H9 (cell line): ENCODE results near the gene FABP3. TPM values are rescaled to one million over a fixed set of nuclear protein-coding genes. Genes with fewer than 3 reads are reported as not detected.

Experiments used
- DNase-seq: peaks from one replicate; pipeline ENCODE4 v3.0.0-alpha.2; 2017
- H2AFZ ChIP-seq: one replicate; pipeline ENCODE4 v1.6.1; 2013; ENCODE audit warnings: mild to moderate bottlenecking, low read length, control low read depth, moderate library complexity
- H2AK5ac ChIP-seq: 2 replicates; pipeline ENCODE4 v1.6.1; 2013; ENCODE audit warnings: low read length, control low read depth, mixed read lengths; ENCODE audit not compliant: insufficient read length
- H2BK120ac ChIP-seq: one replicate; pipeline ENCODE4 v1.6.1; 2013; ENCODE audit warnings: low read depth, mild to moderate bottlenecking, low read length, control low read depth, inconsistent platforms; ENCODE audit not compliant: poor library complexity, severe bottlenecking
- H2BK12ac ChIP-seq: 2 replicates; pipeline ENCODE4 v1.6.1; 2013; ENCODE audit warnings: low read length, control low read depth, mixed read lengths, low read depth; ENCODE audit not compliant: insufficient read length
- H2BK15ac ChIP-seq: 2 replicates; pipeline ENCODE4 v1.6.1; 2013; ENCODE audit warnings: low read depth, low read length, control low read depth
- H2BK20ac ChIP-seq: one replicate; pipeline ENCODE4 v1.6.1; 2013; ENCODE audit warnings: low read depth, mild to moderate bottlenecking, low read length, control low read depth, inconsistent platforms; ENCODE audit not compliant: poor library complexity, severe bottlenecking
- H2BK5ac ChIP-seq: 2 replicates; pipeline ENCODE4 v1.6.1; 2013; ENCODE audit warnings: low read length, control low read depth, mixed read lengths; ENCODE audit not compliant: insufficient read length
- H3K14ac ChIP-seq: 2 replicates; pipeline ENCODE4 v1.6.1; 2013; ENCODE audit warnings: low read length, control low read depth; ENCODE audit not compliant: insufficient read depth
- H3K18ac ChIP-seq: 2 replicates; pipeline ENCODE4 v1.6.1; 2013; ENCODE audit warnings: low read depth, mild to moderate bottlenecking, mixed read lengths, low read length, control low read depth; ENCODE audit not compliant: insufficient read length
- H3K23ac ChIP-seq: 2 replicates; pipeline ENCODE4 v1.6.1; 2013; ENCODE audit warnings: low read length, control low read depth, mixed read lengths, low read depth; ENCODE audit not compliant: insufficient read length
- H3K23me2 ChIP-seq: 2 replicates; pipeline ENCODE4 v1.6.1; 2013; ENCODE audit warnings: low read depth, mild to moderate bottlenecking, mixed read lengths, low read length, control low read depth; ENCODE audit not compliant: insufficient read length, poor library complexity, severe bottlenecking
- H3K27ac ChIP-seq: 2 replicates; pipeline ENCODE4 v1.5.1; 2013; ENCODE audit warnings: low read length, control low read depth, mixed read lengths, low read depth; ENCODE audit not compliant: insufficient read length
- H3K27me3 ChIP-seq: 2 replicates; pipeline ENCODE4 v1.6.1; 2013; ENCODE audit warnings: low read length, control low read depth, inconsistent platforms; ENCODE audit not compliant: insufficient read depth
- H3K4ac ChIP-seq: 2 replicates; pipeline ENCODE4 v1.6.1; 2013; ENCODE audit warnings: low read depth, mild to moderate bottlenecking, control low read depth, inconsistent platforms, low read length, moderate library complexity
- H3K4me1 ChIP-seq: 2 replicates; pipeline ENCODE4 v1.6.1; 2013; ENCODE audit warnings: low read length, control low read depth, inconsistent platforms; ENCODE audit not compliant: insufficient read depth
- H3K4me2 ChIP-seq: 2 replicates; pipeline ENCODE4 v1.6.1; 2013; ENCODE audit warnings: low read length, control low read depth, mixed read lengths; ENCODE audit not compliant: insufficient read length, insufficient read depth
- H3K56ac ChIP-seq: 2 replicates; pipeline ENCODE4 v1.6.1; 2013; ENCODE audit warnings: low read depth, mild to moderate bottlenecking, mixed read lengths, low read length, control low read depth; ENCODE audit not compliant: insufficient read length
- H3K79me1 ChIP-seq: 2 replicates; pipeline ENCODE4 v1.6.1; 2013; ENCODE audit warnings: low read depth, mild to moderate bottlenecking, moderate library complexity, low read length, control low read depth, inconsistent platforms; ENCODE audit not compliant: insufficient read depth, poor library complexity, severe bottlenecking
- H3K79me2 ChIP-seq: 2 replicates; pipeline ENCODE4 v1.6.1; 2013; ENCODE audit warnings: low read length, control low read depth, inconsistent platforms; ENCODE audit not compliant: insufficient read depth
- H3K9ac ChIP-seq: 2 replicates; pipeline ENCODE4 v1.6.1; 2013; ENCODE audit warnings: low read length, control low read depth, mixed read lengths; ENCODE audit not compliant: insufficient read length; ENCODE audit errors: extremely low read depth
- H3K9me3 ChIP-seq: one replicate; pipeline ENCODE4 v1.6.1; 2013; ENCODE audit warnings: low read depth, low read length, inconsistent platforms; ENCODE audit not compliant: control insufficient read depth
- H3T11ph ChIP-seq: one replicate; pipeline ENCODE4 v1.6.1; 2013; ENCODE audit warnings: mild to moderate bottlenecking, low read length, control low read depth, inconsistent platforms
- H4K20me1 ChIP-seq: one replicate; pipeline ENCODE4 v1.6.1; 2013; ENCODE audit not compliant: control insufficient read depth, insufficient read length, insufficient read depth
- H4K5ac ChIP-seq: 2 replicates; pipeline ENCODE4 v1.6.1; 2013; ENCODE audit warnings: low read depth, mild to moderate bottlenecking, mixed read lengths, low read length, control low read depth; ENCODE audit not compliant: insufficient read length
- H4K8ac ChIP-seq: replicated peaks from 2 replicates; pipeline ENCODE4 v1.6.1; 2013; ENCODE audit warnings: low read length, control low read depth, mixed read lengths, low read depth; ENCODE audit not compliant: insufficient read length
- H4K91ac ChIP-seq: 2 replicates; pipeline ENCODE4 v1.6.1; 2013; ENCODE audit warnings: low read depth, mild to moderate bottlenecking, moderate library complexity, mixed read lengths, low read length, control low read depth; ENCODE audit not compliant: insufficient read length
- H3K27ac Mint-ChIP-seq, 3 experiments: 2 replicates in 2 of 3; 3 replicates in 1 of 3; pipeline ENCODE4 v1.8.0; 2020 to 2021; ENCODE audit warnings: mixed read lengths in 3 of 3, mild to moderate bottlenecking in 1 of 3, moderate library complexity in 1 of 3
- H3K27me3 Mint-ChIP-seq: 2 replicates; pipeline ENCODE4 v1.8.0; 2021; ENCODE audit warnings: low read depth, mild to moderate bottlenecking, moderate library complexity, mixed read lengths
- H3K36me3 Mint-ChIP-seq, 3 experiments: 2 replicates in 2 of 3; 3 replicates in 1 of 3; pipeline ENCODE4 v1.8.0; 2020 to 2021; ENCODE audit warnings: low read depth in 3 of 3, mixed read lengths in 3 of 3; ENCODE audit not compliant: insufficient read depth in 1 of 3
- H3K4me1 Mint-ChIP-seq, 2 experiments: 2 replicates each; pipeline ENCODE4 v1.8.0; 2020; ENCODE audit warnings: mixed read lengths in 2 of 2
- H3K4me3 Mint-ChIP-seq, 2 experiments: 2 replicates in 1 of 2; 3 replicates in 1 of 2; pipeline ENCODE4 v1.8.0; 2020 to 2021; ENCODE audit warnings: mild to moderate bottlenecking in 2 of 2, mixed read lengths in 2 of 2, moderate library complexity in 1 of 2
- H3K9me3 Mint-ChIP-seq, 2 experiments: 2 replicates in 1 of 2; 3 replicates in 1 of 2; pipeline ENCODE4 v1.8.0; 2020; ENCODE audit warnings: mild to moderate bottlenecking in 2 of 2, mixed read lengths in 2 of 2, moderate library complexity in 1 of 2
- WGBS: extraction: QIAGEN DNeasy Blood & Tissue Kit; methylation state at CpG from one replicate; pipeline ENCODE4 v1.1.7; 2013; ENCODE audit warnings: missing lambda C conversion rate, low lambda C conversion rate, mixed read lengths; ENCODE audit not compliant: insufficient read length; ENCODE audit errors: extremely low coverage; 5-methylcytosine and 5-hydroxymethylcytosine counted together
- total RNA-seq: library from RNA; stranded (reverse); gene quantifications from 2 replicates; pipeline ENCODE4 v1.2.1, GENCODE V29; 2021
- TF ChIP-seq, protein P1 (sequence below): fragments of 200-600 bp; sonication (generic); conservative IDR thresholded peaks from 3 replicates; pipeline ENCODE4 v1.8.0; 2021; ENCODE audit warnings: antibody characterized with exemption, mild to moderate bottlenecking

FABP3 gene
- total RNA-seq, 1 experiment from 2014 or later = 9.0 TPM

DNA sequence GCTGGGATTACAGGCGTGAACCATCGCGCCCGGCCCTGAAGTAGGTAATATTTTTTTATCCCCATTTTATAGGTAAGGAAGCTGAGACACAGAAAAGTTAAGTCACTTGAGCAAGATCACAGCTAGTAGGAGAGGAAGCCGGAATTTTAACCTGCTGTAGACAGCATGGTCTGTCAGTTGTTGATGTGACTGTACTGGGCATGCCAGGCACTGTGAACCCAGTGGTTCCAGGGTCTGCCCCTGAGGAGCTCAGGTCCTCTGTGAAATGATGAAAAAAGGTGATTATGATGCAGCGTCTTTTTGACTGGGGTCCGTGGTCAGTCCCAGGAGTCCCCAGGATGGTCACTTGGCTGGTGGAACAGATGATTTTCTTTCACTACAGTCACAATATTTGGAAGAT lies 16.7 kb upstream of the FABP3 start:
- H3K23ac ChIP-seq = no peak overlapping the region
- no peaks in the 10 kb centered on the region for H3K9me3 ChIP-seq
- no peak overlapping the region for H2BK5ac ChIP-seq
- H2BK15ac ChIP-seq = no peak overlapping the region
- H3K27me3 Mint-ChIP-seq = peaks cover 12% of the 10 kb centered on the region
- no peak overlapping the region for H2BK120ac ChIP-seq
- no peaks in the 10 kb centered on the region; a peak in 3 of 5 replicates for H3K9me3 Mint-ChIP-seq
- H2AFZ ChIP-seq = no peak overlapping the region
- peaks cover 9 to 15% of the 10 kb centered on the region in 2 experiments for H3K4me1 Mint-ChIP-seq
- H3K4me2 ChIP-seq = no peak overlapping the region
- no peak overlapping the region for H2BK12ac ChIP-seq
- no peak overlapping the region for H3K14ac ChIP-seq
- H3K27ac Mint-ChIP-seq = no peak overlapping the region
- no peak overlapping the region; a peak in 1 of 5 replicates for H3K4me3 Mint-ChIP-seq
- no peaks in the 10 kb centered on the region for H3K4me1 ChIP-seq
- TF ChIP-seq, protein P1, sequence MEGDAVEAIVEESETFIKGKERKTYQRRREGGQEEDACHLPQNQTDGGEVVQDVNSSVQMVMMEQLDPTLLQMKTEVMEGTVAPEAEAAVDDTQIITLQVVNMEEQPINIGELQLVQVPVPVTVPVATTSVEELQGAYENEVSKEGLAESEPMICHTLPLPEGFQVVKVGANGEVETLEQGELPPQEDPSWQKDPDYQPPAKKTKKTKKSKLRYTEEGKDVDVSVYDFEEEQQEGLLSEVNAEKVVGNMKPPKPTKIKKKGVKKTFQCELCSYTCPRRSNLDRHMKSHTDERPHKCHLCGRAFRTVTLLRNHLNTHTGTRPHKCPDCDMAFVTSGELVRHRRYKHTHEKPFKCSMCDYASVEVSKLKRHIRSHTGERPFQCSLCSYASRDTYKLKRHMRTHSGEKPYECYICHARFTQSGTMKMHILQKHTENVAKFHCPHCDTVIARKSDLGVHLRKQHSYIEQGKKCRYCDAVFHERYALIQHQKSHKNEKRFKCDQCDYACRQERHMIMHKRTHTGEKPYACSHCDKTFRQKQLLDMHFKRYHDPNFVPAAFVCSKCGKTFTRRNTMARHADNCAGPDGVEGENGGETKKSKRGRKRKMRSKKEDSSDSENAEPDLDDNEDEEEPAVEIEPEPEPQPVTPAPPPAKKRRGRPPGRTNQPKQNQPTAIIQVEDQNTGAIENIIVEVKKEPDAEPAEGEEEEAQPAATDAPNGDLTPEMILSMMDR = no peak
- H3K56ac ChIP-seq = no peak overlapping the region
- H4K20me1 ChIP-seq = no peaks in the 10 kb centered on the region
- H3K27me3 ChIP-seq = no peaks in the 10 kb centered on the region
- no peak overlapping the region for H3K9ac ChIP-seq
- no peaks in the 10 kb centered on the region for H3K79me1 ChIP-seq
- DNase-seq = no peak
- no peak overlapping the region for H4K8ac ChIP-seq
- no peak overlapping the region for H3K4ac ChIP-seq
- no peak overlapping the region for H3K18ac ChIP-seq
- no CpG with 5 or more reads among the region's 7 CpGs for WGBS
- no peak overlapping the region for H2AK5ac ChIP-seq
- H3K79me2 ChIP-seq = no peaks in the 10 kb centered on the region
- H3K23me2 ChIP-seq = no peaks in the 10 kb centered on the region
- H4K5ac ChIP-seq = no peak overlapping the region
- H2BK20ac ChIP-seq = no peak overlapping the region
- no peak overlapping the region for H3T11ph ChIP-seq
- H3K27ac ChIP-seq = no peak overlapping the region
- H3K36me3 Mint-ChIP-seq = no peaks in the 10 kb centered on the region
- H4K91ac ChIP-seq = no peak overlapping the region
